ENCODE data around the gene MAP4K5. TPM values are rescaled to one million over a fixed set of nuclear protein-coding genes. Genes with fewer than 3 reads are reported as not detected.

The MAP4K5 gene
- total RNA-seq, 1 experiment from 2014 or later, result 42.7 TPM

DNA sequence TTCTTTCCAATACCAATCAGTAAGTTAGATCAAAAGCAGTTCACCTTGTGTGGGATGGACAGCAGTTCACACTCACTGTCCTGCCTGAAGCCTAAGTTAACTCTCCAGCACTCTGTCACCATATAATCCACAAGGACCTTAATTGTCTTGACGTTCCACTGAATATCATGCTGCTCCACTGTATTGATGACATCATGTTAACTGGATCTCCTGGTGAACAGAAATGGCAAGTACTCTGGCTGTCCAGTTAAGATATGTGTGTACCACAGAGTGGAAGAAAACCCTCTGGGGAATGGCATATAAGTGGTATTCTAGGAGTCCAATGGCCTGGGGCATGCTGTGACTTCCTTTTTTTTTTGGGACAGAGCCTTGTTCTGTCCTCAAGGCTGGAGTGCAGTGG, 151.9 kb downstream of the MAP4K5 start:
- Mint-ChIP-seq H3K4me1 (no peaks in the 10 kb centered on the region), H3K9me3 (no peaks in the 10 kb centered on the region), H3K27me3 (ENCODE audit: low read depth) (no peaks in the 10 kb centered on the region; the same call in 1 of the 2 replicates), H3K36me3 (ENCODE audit: insufficient read depth in 1 of 3, low read depth in 3 of 3) (no peaks in the 10 kb centered on the region), H3K4me3 (no peak overlapping the region), H3K27ac (no peak overlapping the region; a peak in 1 of 7 replicates)
- no peak overlapping the region for H2AK5ac ChIP-seq (ENCODE audit: insufficient read length, low read length)
- H4K5ac ChIP-seq (ENCODE audit: insufficient read length, low read depth, low read length), result no peak overlapping the region
- no peak overlapping the region for H3K56ac ChIP-seq (ENCODE audit: insufficient read length, low read depth, low read length)
- no peak overlapping the region for H2BK120ac ChIP-seq (ENCODE audit: low read depth, low read length, poor library complexity, severe bottlenecking)
- H2AFZ ChIP-seq (ENCODE audit: low read length), result no peak overlapping the region
- no peaks in the 10 kb centered on the region for H3K23me2 ChIP-seq (ENCODE audit: insufficient read length, low read depth, low read length, poor library complexity, severe bottlenecking)
- H3K27ac ChIP-seq (ENCODE audit: insufficient read length, low read depth, low read length), result no peak overlapping the region
- no peaks in the 10 kb centered on the region for H3K79me2 ChIP-seq (ENCODE audit: insufficient read depth, low read length)
- no peak overlapping the region for H3K14ac ChIP-seq (ENCODE audit: insufficient read depth, low read length)
- no peak for DNase-seq
- no peak overlapping the region for H3K9ac ChIP-seq (ENCODE audit: extremely low read depth, insufficient read length, low read length)
- no peaks in the 10 kb centered on the region for H3K79me1 ChIP-seq (ENCODE audit: insufficient read depth, low read depth, low read length, poor library complexity, severe bottlenecking)
- no peak overlapping the region for H2BK5ac ChIP-seq (ENCODE audit: insufficient read length, low read length)
- H4K91ac ChIP-seq (ENCODE audit: insufficient read length, low read depth, low read length), result no peak overlapping the region
- H4K20me1 ChIP-seq (ENCODE audit: control insufficient read depth, insufficient read depth, insufficient read length), result no peaks in the 10 kb centered on the region
- H4K8ac ChIP-seq (replicated peaks; ENCODE audit: insufficient read length, low read depth, low read length), result no peak overlapping the region
- H3K27me3 ChIP-seq (ENCODE audit: insufficient read depth, low read length), result no peaks in the 10 kb centered on the region
- TF ChIP-seq, protein P1, sequence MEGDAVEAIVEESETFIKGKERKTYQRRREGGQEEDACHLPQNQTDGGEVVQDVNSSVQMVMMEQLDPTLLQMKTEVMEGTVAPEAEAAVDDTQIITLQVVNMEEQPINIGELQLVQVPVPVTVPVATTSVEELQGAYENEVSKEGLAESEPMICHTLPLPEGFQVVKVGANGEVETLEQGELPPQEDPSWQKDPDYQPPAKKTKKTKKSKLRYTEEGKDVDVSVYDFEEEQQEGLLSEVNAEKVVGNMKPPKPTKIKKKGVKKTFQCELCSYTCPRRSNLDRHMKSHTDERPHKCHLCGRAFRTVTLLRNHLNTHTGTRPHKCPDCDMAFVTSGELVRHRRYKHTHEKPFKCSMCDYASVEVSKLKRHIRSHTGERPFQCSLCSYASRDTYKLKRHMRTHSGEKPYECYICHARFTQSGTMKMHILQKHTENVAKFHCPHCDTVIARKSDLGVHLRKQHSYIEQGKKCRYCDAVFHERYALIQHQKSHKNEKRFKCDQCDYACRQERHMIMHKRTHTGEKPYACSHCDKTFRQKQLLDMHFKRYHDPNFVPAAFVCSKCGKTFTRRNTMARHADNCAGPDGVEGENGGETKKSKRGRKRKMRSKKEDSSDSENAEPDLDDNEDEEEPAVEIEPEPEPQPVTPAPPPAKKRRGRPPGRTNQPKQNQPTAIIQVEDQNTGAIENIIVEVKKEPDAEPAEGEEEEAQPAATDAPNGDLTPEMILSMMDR (conservative IDR thresholded peaks at IDR 0.05), result no peak
- H2BK15ac ChIP-seq (ENCODE audit: low read depth, low read length), result no peak overlapping the region
- no peak overlapping the region for H2BK12ac ChIP-seq (ENCODE audit: insufficient read length, low read depth, low read length)
- no peak overlapping the region for H3K23ac ChIP-seq (ENCODE audit: insufficient read length, low read depth, low read length)
- no peak overlapping the region for H3T11ph ChIP-seq (ENCODE audit: low read length)
- no peaks in the 10 kb centered on the region for H3K4me1 ChIP-seq (ENCODE audit: insufficient read depth, low read length)
- no peak overlapping the region for H3K18ac ChIP-seq (ENCODE audit: insufficient read length, low read depth, low read length)
- H3K4ac ChIP-seq (ENCODE audit: low read depth, low read length), result no peak overlapping the region
- H3K4me2 ChIP-seq (ENCODE audit: insufficient read depth, insufficient read length, low read length), result no peak overlapping the region
- H2BK20ac ChIP-seq (ENCODE audit: low read depth, low read length, poor library complexity, severe bottlenecking), result no peak overlapping the region
- no peaks in the 10 kb centered on the region for H3K9me3 ChIP-seq (ENCODE audit: control insufficient read depth, low read depth, low read length)
- WGBS (ENCODE audit: extremely low coverage, insufficient read length, low lambda C conversion rate), result no CpG with 5 or more reads among the region's 1 CpG

Measured in H9 (cell line).